ENCODE measurements around the gene ACSM5. TPM values are rescaled to one million over a fixed set of nuclear protein-coding genes. Genes with fewer than 3 reads are reported as not detected.
A peak's percentile ranks its signal among the peaks of the same experiment; 100 is the strongest.
"Not testable (repeated sequence)": the region's sequence is repeated elsewhere in the genome, so short reads cannot be mapped to it uniquely, and the experiment has no call there.

The ACSM5 gene
- total RNA-seq, 1 donor from 2014 or later: 228 TPM

DNA sequence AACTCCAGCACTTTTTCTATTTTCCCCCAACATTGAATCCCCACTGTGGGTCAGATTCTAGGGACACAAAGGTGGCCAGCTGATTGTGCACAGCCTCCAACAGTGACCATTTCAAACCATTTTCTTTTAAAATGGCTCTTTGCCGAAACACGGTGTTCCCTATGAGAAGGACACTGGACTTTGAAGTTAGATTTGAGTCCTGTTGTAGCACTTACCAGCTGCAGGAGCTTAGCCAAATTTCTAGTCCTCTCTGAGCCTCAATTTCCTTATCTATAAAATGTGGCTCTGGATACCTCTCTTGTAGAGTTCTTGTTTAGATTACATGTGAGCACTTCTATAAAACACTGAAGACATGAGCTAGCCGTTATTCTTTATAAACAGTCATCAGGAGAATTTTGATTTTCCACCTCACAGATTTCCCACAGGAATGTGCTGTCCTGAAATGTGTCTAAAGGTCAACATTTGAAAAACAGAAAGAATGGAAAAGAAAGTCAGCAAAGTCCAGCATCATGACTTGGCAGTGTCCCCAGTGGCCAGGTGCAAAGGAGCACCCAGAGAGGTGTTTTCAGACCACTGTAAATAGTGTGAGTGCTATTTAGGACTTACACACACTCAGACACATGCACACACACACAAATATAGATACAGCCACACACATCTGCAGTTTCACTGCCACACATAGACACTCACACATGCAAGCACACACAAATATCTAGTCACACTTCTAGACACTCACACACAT lies 37.5 kb downstream of the ACSM5 start:
- DNase-seq (ENCODE audit: low spot score): not testable (repeated sequence)
- peak; percentile 56 for ATAC-seq

DNA sequence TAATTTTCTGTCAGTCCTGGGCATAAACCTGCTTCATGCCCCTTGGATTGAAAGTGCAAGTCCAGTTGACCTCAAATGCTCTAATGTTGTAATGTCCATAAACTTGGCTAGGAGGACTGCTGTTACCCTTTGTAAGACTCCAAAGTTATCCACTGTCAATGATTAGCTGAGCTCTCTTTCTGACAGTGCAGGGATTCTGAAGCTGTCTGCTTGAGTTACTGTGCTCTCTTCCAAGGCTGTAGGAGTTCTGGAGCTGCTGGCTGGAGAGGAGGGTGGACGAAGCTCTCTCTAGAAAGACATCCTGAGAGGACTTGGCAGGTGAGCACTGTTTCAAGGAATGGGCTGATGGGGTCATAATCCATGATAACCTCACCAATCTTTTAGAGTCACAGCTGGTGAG lies 42.0 kb downstream of the ACSM5 start, which contains the start of gene ACSM2A:
ACSM2A (plus strand) TSS at position 158 of the 400 bp plus-strand sequence. CDS start 8,594 bp downstream, outside the sequence.
- ATAC-seq: peak; percentile 66
- not testable (repeated sequence) for DNase-seq (ENCODE audit: low spot score)

DNA sequence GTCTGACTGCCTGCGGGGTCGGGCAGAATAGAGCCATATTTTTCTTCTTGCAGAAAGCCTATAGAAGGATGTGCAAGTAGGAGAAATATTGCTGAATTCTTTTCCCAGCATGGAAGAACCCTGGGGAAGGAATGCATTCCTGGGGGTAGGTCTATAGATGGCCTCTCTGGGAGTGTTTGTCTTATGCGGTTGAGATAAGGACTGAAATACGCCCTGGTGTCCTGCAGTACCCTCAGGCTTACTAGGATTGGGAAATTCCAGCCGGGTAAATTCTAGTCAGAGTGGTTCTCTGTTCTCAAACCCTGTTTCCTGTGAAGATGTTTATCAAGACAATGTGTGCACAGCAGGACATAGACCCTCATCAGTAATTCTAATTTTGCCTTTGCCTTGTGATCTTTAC lies 44.3 kb downstream of the ACSM5 start:
- ATAC-seq; DNase-seq (ENCODE audit: low spot score): not testable (repeated sequence)

DNA sequence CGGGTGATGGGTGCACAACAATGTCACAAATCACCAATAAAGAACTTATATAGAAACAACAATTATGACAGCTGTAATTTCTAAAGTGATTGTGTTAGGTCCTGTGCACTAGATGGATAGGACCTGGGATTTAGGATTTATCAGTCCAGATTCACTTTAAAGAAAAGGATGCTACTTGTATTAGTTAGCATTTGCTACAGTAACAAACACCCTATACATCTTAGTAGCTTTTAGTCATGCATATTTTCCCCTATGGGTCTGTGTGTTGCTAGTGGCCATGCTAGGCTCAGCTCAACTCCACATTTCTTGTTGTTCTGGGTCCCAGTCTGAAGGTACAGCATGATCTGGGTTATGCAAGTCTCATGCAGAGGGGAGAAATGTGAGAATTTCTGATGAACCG lies 49.9 kb downstream of the ACSM5 start:
- not testable (repeated sequence) for ATAC-seq; DNase-seq (ENCODE audit: low spot score)

DNA sequence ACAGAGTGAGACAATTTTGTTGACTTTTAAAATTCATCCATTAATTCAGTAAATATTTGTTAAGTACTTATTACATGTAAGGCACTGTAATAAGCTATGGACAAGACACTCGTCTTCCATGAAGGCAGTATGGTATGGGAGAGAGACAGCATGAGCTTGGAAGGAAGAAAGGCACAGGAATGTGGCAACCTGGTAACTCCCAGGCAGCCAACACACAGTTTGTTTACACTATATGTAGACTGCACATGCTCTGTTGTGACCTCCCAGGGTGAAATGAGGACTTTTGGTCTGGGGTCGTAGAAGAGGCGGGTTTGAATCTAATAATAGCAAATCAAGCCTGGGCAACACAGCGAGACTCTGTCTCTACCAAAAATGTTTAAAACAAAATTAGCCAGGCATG lies 51.0 kb downstream of the ACSM5 start:
- ATAC-seq: peak; percentile 22
- not testable (repeated sequence) for DNase-seq (ENCODE audit: low spot score)

DNA sequence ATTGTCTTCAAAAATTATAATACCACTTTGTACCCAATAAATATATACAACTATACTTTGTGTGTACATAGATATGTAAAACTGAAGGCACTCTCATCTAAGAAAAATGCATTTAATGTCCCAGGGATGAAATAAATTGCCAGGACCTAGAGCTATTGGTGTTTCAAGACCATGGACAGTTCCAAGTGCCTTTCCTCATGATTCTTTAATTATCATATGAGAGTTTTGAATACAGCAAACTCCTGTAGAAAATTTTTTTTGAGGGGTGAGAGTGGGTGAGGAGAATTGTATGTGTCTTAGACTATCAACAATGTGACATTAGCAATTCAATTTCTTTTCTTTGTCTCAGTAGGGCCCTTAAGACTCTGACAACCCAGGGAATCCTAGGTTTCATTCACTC lies 59.6 kb downstream of the ACSM5 start:
- ATAC-seq; DNase-seq (ENCODE audit: low spot score): not testable (repeated sequence)

DNA sequence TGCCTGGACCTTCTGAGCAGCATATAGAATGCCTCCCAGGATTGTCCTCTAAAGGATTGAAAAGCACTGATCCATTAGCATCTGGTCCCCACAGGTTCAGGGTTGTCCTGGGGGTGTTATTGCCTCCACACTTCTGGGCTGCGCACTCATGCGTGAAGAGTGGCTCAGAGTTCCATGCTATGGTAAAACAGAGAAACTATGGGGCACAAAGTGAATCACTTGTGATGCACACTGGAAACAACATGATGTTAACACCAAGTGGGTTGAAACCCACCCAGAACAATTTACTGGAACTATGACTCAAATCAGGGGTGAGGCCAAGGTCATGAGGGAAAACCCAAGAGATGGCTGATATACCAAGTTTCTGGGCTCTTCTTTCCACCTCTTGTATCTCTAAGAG lies 60.6 kb downstream of the ACSM5 start:
- not testable (repeated sequence) for ATAC-seq; DNase-seq (ENCODE audit: low spot score)

DNA sequence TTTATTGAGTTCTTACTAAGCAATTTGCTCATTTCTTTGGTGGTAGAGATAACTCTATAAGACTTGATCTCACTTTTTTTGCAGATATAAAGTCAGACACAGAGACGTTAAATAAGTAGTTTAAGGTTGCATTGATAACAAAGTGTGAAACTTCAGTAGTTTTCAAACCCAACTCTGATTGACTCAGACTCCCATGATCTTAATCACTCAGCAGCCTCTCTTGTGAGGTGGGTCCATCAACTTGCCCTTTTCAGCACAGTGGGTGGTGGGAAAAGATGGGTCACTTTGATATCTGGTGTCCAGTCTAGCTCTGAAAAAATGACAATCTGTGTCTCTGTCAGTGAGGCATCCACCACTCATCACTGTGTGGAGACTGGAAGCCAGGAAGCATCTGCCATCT lies 61.4 kb downstream of the ACSM5 start:
- ATAC-seq; DNase-seq (ENCODE audit: low spot score): not testable (repeated sequence)

DNA sequence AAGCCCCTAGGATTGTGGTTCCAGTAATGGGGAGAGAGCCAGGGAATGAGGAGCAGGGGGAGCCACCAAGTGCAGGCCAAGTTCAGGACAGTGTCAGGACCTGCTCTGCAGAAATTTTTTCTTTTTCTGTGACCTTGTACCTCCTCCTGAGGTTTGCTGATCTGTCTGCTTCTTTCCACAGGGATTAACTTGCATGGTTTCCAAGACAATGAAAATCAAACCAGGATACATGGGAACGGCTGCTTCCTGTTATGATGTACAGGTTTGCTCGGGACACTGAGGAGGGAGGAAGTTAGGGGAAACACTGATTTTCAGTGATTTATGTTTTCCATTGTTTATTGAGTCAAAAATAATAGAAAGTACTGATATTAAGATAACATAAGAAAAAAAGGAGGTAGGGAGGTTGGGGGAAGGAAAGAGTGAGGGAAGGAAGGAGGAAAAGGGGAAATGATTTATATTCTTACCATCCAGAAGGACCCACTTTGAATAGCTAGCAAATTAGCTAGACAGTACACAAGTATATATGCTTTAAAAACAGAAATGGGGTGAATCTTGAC lies 67.9 kb downstream of the ACSM5 start:
- not testable (repeated sequence) for DNase-seq (ENCODE audit: low spot score)
- ATAC-seq: peak; percentile 21

DNA sequence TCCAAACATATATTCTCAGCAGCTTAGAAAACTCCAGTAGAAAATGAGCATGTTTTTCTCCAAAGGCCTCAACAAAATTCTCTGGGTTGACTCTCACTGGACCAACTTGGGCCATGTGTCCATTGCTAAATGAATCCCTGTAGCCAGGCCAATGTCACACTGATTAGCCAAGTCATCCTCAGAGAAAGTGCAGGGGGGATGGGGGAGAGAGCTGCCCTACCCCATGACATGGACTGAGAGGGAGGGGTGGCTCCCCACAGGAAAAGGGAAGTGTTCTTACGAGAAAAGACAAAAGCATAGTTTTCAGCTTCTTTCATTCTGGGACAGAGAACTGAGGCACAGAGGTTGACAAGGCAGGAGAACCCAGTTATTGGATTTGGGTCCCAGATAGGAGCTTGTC lies 74.7 kb downstream of the ACSM5 start:
- not testable (repeated sequence) for DNase-seq (ENCODE audit: low spot score)
- ATAC-seq: peak; percentile 20

DNA sequence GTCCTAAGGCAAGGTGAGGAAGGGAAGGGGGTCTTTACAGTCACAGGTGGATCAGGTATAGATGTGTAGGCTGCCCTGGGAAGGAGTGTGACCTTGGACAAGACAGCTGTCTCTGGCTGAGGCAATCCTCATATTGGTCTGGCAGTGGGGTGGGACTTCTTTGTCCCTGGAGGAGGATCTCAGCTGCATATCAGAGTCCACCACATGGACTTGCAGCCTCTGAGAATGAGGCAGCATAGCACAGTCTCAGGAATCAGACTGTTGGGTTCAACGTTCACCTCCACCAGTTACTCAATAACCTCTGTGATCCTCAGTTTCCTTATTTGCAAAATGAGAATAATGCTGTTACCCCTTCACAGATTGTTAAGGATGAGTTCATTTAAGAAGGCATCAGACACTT lies 75.4 kb downstream of the ACSM5 start:
- ATAC-seq (peak; percentile 22), DNase-seq (ENCODE audit: low spot score) (no peak)

DNA sequence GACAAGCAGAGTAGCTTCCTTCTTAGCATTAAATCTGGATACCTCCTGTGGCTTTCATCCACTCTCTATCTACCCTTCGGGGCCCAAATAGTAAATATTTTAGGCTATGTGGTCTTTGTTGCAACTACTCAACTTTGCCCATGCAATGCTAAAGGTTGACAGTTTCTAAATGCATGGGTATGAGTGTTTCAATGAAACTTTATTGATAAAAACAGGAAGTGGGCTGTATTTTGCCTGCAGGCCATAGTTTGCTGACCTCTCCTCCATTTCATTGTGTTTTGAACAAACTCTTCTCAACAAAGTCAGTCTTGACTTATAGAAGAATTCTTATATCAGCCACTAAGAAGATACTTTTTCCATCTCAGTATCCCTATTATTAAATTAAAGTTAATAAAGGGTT lies 76.1 kb downstream of the ACSM5 start:
- DNase-seq (ENCODE audit: low spot score) (no peak), ATAC-seq (no peak)

Other genes starting within 250 kb of the ACSM5 start
- 11.8 TPM for gene GP2, start 82.0 kb upstream of the ACSM5 start, total RNA-seq
- gene UMOD, start 56.8 kb upstream of the ACSM5 start, total RNA-seq: not detected
- gene PDILT, start 4.8 kb upstream of the ACSM5 start, total RNA-seq: not detected
- gene ACSM2A, start 42.0 kb downstream of the ACSM5 start, total RNA-seq: 359 TPM
- gene ACSM2B, start 166.8 kb downstream of the ACSM5 start, total RNA-seq: 535 TPM

All from left lobe of liver (tissue), 2 donors.